Left ventricle myocardium inferior (tissue), 1 donor: ENCODE results near the gene FAM117A. TPM values are rescaled to one million over a fixed set of nuclear protein-coding genes. Genes with fewer than 3 reads are reported as not detected.
A peak's percentile ranks its signal among the peaks of the same experiment; 100 is the strongest.

Experiments used
- DNase-seq: peaks from one replicate; pipeline ENCODE4 v3.0.0-alpha.2; 2020
- H3K27ac ChIP-seq: fragments of 200-600 bp; replicated peaks from 2 replicates; pipeline ENCODE4 v1.8.0; 2021
- H3K27me3 ChIP-seq: fragments of 200-600 bp; 2 replicates; pipeline ENCODE4 v1.8.0; 2021; ENCODE audit warnings: low read depth
- H3K36me3 ChIP-seq: fragments of 200-600 bp; 2 replicates; pipeline ENCODE4 v1.8.0; 2021
- H3K4me1 ChIP-seq: fragments of 200-600 bp; 2 replicates; pipeline ENCODE4 v1.8.0; 2021
- H3K4me3 ChIP-seq: fragments of 200-600 bp; 2 replicates; pipeline ENCODE4 v1.8.0; 2021; ENCODE audit warnings: mild to moderate bottlenecking, moderate library complexity
- H3K9me3 ChIP-seq: fragments of 200-600 bp; replicated peaks from 2 replicates; pipeline ENCODE4 v1.8.0; 2021
- CTCF ChIP-seq: fragments of 200-600 bp; IDR thresholded peaks from 2 replicates; pipeline ENCODE4 v1.8.0; 2021; ENCODE audit warnings: antibody characterized with exemption, mild to moderate bottlenecking, borderline replicate concordance
- intact Hi-C: fragments of 100-400 bp; cut with micrococcal nuclease; formaldehyde crosslinking; loops from one replicate; pipeline ENCODE4 v1.11.0; 2022
- total RNA-seq: library from RNA; stranded (reverse); fragmentation: NEBNext Ultra II Directional; extraction: Animal tissue kit (Norgen Biotek cat#: 25700); gene quantifications from one replicate; pipeline ENCODE4 v1.2.1, GENCODE V29; 2021
- donor health status: DM: no; HTN: yes; CAD: no; lungs with severe emphysema.

FAM117A gene
- total RNA-seq, 1 donor from 2014 or later: 12.8 TPM

- Histone ChIP-seq H3K4me1 (peaks cover 74% of the 10 kb centered on the region), H3K27me3 (no peaks in the 10 kb centered on the region), H3K4me3 (no peak overlapping the region), H3K36me3 (no peaks in the 10 kb centered on the region), H3K27ac (peak overlapping the region; percentile 32), H3K9me3 (no peaks in the 10 kb centered on the region)
- DNase-seq: no peak
- no peak for TF ChIP-seq CTCF
- intact Hi-C loops: no loop called here
Observed at GRCh38 chr17:49745175-49746139, 18.5 kb downstream of the FAM117A start.

- intact Hi-C loops: no loop called here
Observed at GRCh38 chr17:49742166-49742638, 21.7 kb downstream of the FAM117A start.

GRCh38 chr17:49741692-49742076 lies 22.2 kb downstream of the FAM117A start:
- intact Hi-C loops: no loop called here
- no peaks in the 10 kb centered on the region for H3K9me3 ChIP-seq
- H3K4me3 ChIP-seq: no peak overlapping the region

More at GRCh38 chr17:49742166-49742638, 21.7 kb downstream of the FAM117A start:
- TF ChIP-seq CTCF: no peak
- peak overlapping the region; percentile 80 for H3K27ac ChIP-seq
- H3K36me3 ChIP-seq: no peaks in the 10 kb centered on the region
- H3K9me3 ChIP-seq: no peaks in the 10 kb centered on the region
- H3K4me3 ChIP-seq: no peak overlapping the region
- DNase-seq: no peak
- no peaks in the 10 kb centered on the region for H3K27me3 ChIP-seq
- H3K4me1 ChIP-seq: peaks cover 100% of the 10 kb centered on the region

GRCh38 chr17:49741009-49741691 lies 22.8 kb downstream of the FAM117A start:
- Histone ChIP-seq H3K4me1 (peaks cover 92% of the 10 kb centered on the region), H3K36me3 (no peaks in the 10 kb centered on the region), H3K9me3 (no peaks in the 10 kb centered on the region), H3K4me3 (no peak overlapping the region), H3K27ac (peak overlapping the region; percentile 80), H3K27me3 (no peaks in the 10 kb centered on the region)
- TF ChIP-seq CTCF: no peak
- no peak for DNase-seq
- intact Hi-C loops: no loop called here

More at GRCh38 chr17:49741692-49742076, 22.2 kb downstream of the FAM117A start:
- Histone ChIP-seq H3K36me3 (no peaks in the 10 kb centered on the region), H3K27ac (peak overlapping the region; percentile 80), H3K27me3 (no peaks in the 10 kb centered on the region), H3K4me1 (peaks cover 97% of the 10 kb centered on the region)
- no peak for TF ChIP-seq CTCF
- DNase-seq: no peak

- H3K27ac ChIP-seq: peak overlapping the region; percentile 80
- H3K9me3 ChIP-seq: no peaks in the 10 kb centered on the region
- peak; percentile 84 for DNase-seq
- H3K27me3 ChIP-seq: no peaks in the 10 kb centered on the region
- no peaks in the 10 kb centered on the region for H3K36me3 ChIP-seq
- H3K4me3 ChIP-seq: no peak overlapping the region
- intact Hi-C loops: no loop called here
- TF ChIP-seq CTCF: no peak
- peaks cover 78% of the 10 kb centered on the region for H3K4me1 ChIP-seq
Observed at GRCh38 chr17:49739641-49740271, 24.2 kb downstream of the FAM117A start.
